ENCODE data around the gene ASS1. TPM values are rescaled to one million over a fixed set of nuclear protein-coding genes. Genes with fewer than 3 reads are reported as not detected.

The ASS1 gene
- total RNA-seq, 1 donor from 2014 or later: 109 TPM

- Histone ChIP-seq H3K9me3 (ENCODE audit: control insufficient read depth in 3 of 3, low read length in 3 of 3) (no peaks in the 10 kb centered on the region), H3K9ac (ENCODE audit: low read depth in 1 of 3, low read length in 3 of 3) (no peak overlapping the region), H3K4me1 (ENCODE audit: control insufficient read depth in 3 of 3, insufficient read depth in 3 of 3, low read length in 3 of 3) (no peaks in the 10 kb centered on the region), H3K4me3 (ENCODE audit: low read length in 3 of 3) (no peak overlapping the region), H3K27ac (ENCODE audit: low read depth, low read length) (no peak overlapping the region), H3K27me3 (ENCODE audit: control insufficient read depth in 3 of 3, insufficient read depth in 3 of 3, low read length in 3 of 3) (peaks cover 3 to 7% (median 4%) of the 10 kb centered on the region in 3 donors), H3K36me3 (ENCODE audit: control insufficient read depth in 3 of 3, insufficient read depth in 3 of 3, low read length in 3 of 3) (peaks cover 0 to 6% (median under 1%) of the 10 kb centered on the region in 3 donors)
Measured at GRCh38 chr9:130405657-130406257, 39.0 kb upstream of the ASS1 start.

DNA sequence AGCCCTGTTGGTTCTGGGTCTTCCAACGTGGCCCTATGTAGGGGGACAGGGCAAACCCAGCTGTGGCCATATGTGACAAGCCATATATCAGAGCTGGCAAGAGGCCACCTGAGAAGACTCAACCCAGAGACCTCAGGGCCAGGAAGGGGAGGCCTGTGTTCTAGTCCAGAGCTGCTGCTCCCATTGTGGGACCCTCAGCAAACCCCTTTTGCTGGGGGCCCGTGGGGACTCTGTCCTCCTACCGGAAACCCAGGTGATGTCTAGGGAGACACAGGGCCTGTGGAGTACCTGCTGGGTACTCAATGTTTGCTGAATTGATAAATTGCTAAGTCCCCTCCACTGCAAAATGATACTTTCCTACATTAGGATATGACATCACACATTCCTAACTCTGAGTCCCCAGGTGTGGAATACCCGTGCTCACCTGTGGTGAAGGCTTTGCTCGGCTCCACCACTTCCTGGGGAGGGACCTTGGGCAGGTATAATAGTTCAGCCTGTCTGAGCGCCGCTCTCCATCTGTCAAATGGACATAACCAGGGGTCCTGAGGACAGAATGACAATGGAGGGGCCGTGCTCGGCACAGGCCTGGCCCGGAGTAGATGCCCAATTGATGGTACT is 38.4 kb upstream of the ASS1 start:
- Histone ChIP-seq H3K27ac (ENCODE audit: low read depth, low read length) (no peak overlapping the region), H3K9me3 (ENCODE audit: control insufficient read depth in 3 of 3, low read length in 3 of 3) (no peaks in the 10 kb centered on the region), H3K4me3 (ENCODE audit: low read length in 3 of 3) (no peak overlapping the region), H3K27me3 (ENCODE audit: control insufficient read depth in 3 of 3, insufficient read depth in 3 of 3, low read length in 3 of 3) (peaks cover 3 to 7% (median 4%) of the 10 kb centered on the region in 3 donors), H3K9ac (ENCODE audit: low read depth in 1 of 3, low read length in 3 of 3) (no peak overlapping the region), H3K36me3 (ENCODE audit: control insufficient read depth in 3 of 3, insufficient read depth in 3 of 3, low read length in 3 of 3) (peaks cover 0 to 4% (median 0%) of the 10 kb centered on the region in 3 donors), H3K4me1 (ENCODE audit: control insufficient read depth in 3 of 3, insufficient read depth in 3 of 3, low read length in 3 of 3) (no peaks in the 10 kb centered on the region)

DNA sequence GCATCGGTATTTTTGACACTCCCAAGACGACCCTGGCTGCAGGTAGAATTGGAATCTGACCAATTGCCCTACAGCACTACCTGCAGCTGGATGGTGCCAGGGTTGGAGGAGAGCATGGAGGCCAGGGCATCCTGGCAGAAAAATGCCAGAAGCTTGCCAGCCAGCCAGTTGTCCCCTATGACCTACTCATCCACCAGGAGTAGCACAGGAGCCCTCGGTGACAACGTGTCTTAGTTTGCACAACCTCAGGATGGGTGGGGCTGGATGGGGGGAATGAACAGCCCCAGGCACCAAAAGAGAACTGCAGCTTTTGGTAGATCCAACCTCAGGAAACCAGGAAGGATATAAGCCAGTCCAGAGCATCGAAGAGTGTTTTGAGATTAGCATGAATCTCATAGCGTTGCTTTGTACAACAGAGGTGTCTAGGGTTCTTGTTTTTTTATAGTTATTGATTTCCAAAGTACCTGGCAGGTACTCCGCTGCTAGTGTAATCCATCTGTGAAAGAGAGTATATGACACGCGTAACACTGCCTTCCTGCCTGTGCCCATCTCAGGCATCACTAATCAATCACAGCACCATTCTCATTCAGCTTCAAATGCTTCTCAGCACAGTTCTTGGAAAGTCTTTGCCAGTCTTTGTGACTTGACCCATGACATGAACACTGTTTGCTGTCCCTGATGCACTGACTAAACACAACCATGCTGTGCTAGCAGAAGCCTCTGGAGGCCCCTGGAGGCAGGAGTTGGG is 36.7 kb upstream of the ASS1 start:
- no peak overlapping the region for H3K27ac ChIP-seq (ENCODE audit: low read depth, low read length)
- peaks cover 0 to 5% (median 0%) of the 10 kb centered on the region in 3 donors for H3K36me3 ChIP-seq (ENCODE audit: control insufficient read depth in 3 of 3, insufficient read depth in 3 of 3, low read length in 3 of 3)
- no peaks in the 10 kb centered on the region for H3K9me3 ChIP-seq (ENCODE audit: control insufficient read depth in 3 of 3, low read length in 3 of 3)
- no peak overlapping the region for H3K9ac ChIP-seq (ENCODE audit: low read depth in 1 of 3, low read length in 3 of 3)
- no peaks in the 10 kb centered on the region for H3K4me1 ChIP-seq (ENCODE audit: control insufficient read depth in 3 of 3, insufficient read depth in 3 of 3, low read length in 3 of 3)
- no peak overlapping the region for H3K4me3 ChIP-seq (ENCODE audit: low read length in 3 of 3)
- H3K27me3 ChIP-seq (ENCODE audit: control insufficient read depth in 3 of 3, insufficient read depth in 3 of 3, low read length in 3 of 3): peaks cover 0 to 7% (median 0%) of the 10 kb centered on the region in 3 donors

- H3K9me3 ChIP-seq (ENCODE audit: control insufficient read depth in 3 of 3, low read length in 3 of 3): no peaks in the 10 kb centered on the region
- no peak overlapping the region for H3K4me3 ChIP-seq (ENCODE audit: low read length in 3 of 3)
- H3K9ac ChIP-seq (ENCODE audit: low read depth in 1 of 3, low read length in 3 of 3): no peak overlapping the region
- H3K36me3 ChIP-seq (ENCODE audit: control insufficient read depth in 3 of 3, insufficient read depth in 3 of 3, low read length in 3 of 3): peaks cover 0 to 9% (median 0%) of the 10 kb centered on the region in 3 donors
- H3K4me1 ChIP-seq (ENCODE audit: control insufficient read depth in 3 of 3, insufficient read depth in 3 of 3, low read length in 3 of 3): no peaks in the 10 kb centered on the region
- H3K27me3 ChIP-seq (ENCODE audit: control insufficient read depth in 3 of 3, insufficient read depth in 3 of 3, low read length in 3 of 3): peaks cover 0 to 7% (median 0%) of the 10 kb centered on the region in 3 donors
- no peak overlapping the region for H3K27ac ChIP-seq (ENCODE audit: low read depth, low read length)
Measured at GRCh38 chr9:130408669-130409068, 36.1 kb upstream of the ASS1 start.

DNA sequence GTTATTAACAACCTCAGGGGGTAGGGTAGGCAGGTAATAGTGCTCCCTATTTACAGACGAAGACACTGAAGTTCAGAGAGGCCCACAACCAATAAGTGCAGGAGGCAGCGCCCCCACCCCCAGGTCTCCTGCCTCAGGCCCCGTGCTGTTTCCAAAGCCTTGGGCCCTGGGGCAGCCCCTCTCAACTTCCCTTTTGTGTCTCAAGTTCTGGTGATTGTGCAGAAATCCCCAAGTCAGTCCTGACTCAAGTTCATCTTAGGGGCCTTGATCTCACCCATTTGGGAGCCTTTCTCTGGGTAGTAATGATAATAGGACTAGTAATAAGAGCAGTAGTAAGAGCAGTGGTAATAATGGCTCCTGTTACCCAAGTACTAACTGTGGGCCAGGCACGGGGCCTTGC is 35.5 kb upstream of the ASS1 start:
- Histone ChIP-seq H3K9ac (ENCODE audit: low read depth in 1 of 3, low read length in 3 of 3) (no peak overlapping the region), H3K27me3 (ENCODE audit: control insufficient read depth in 3 of 3, insufficient read depth in 3 of 3, low read length in 3 of 3) (peaks cover 0 to 7% (median 0%) of the 10 kb centered on the region in 3 donors), H3K4me1 (ENCODE audit: control insufficient read depth in 3 of 3, insufficient read depth in 3 of 3, low read length in 3 of 3) (no peaks in the 10 kb centered on the region), H3K9me3 (ENCODE audit: control insufficient read depth in 3 of 3, low read length in 3 of 3) (no peaks in the 10 kb centered on the region), H3K36me3 (ENCODE audit: control insufficient read depth in 3 of 3, insufficient read depth in 3 of 3, low read length in 3 of 3) (peaks cover 0 to 9% (median 0%) of the 10 kb centered on the region in 3 donors), H3K4me3 (ENCODE audit: low read length in 3 of 3) (no peak overlapping the region), H3K27ac (ENCODE audit: low read depth, low read length) (no peak overlapping the region)

GRCh38 chr9:130410443-130410842 is 34.3 kb upstream of the ASS1 start:
- Histone ChIP-seq H3K9ac (ENCODE audit: low read depth in 1 of 3, low read length in 3 of 3) (peak overlapping the region in 1 of 3 donors; percentile 25), H3K27ac (ENCODE audit: low read depth, low read length) (no peak overlapping the region), H3K4me1 (ENCODE audit: control insufficient read depth in 3 of 3, insufficient read depth in 3 of 3, low read length in 3 of 3) (no peaks in the 10 kb centered on the region), H3K36me3 (ENCODE audit: control insufficient read depth in 3 of 3, insufficient read depth in 3 of 3, low read length in 3 of 3) (peaks cover 0 to 5% (median 0%) of the 10 kb centered on the region in 3 donors), H3K4me3 (ENCODE audit: low read length in 3 of 3) (no peak overlapping the region), H3K9me3 (ENCODE audit: control insufficient read depth in 3 of 3, low read length in 3 of 3) (no peaks in the 10 kb centered on the region), H3K27me3 (ENCODE audit: control insufficient read depth in 3 of 3, insufficient read depth in 3 of 3, low read length in 3 of 3) (peaks cover 0 to 4% (median 0%) of the 10 kb centered on the region in 3 donors)

GRCh38 chr9:130411566-130411915 is 33.2 kb upstream of the ASS1 start:
- Histone ChIP-seq H3K9ac (ENCODE audit: low read depth in 1 of 3, low read length in 3 of 3) (no peak overlapping the region), H3K9me3 (ENCODE audit: control insufficient read depth in 3 of 3, low read length in 3 of 3) (no peaks in the 10 kb centered on the region), H3K27ac (ENCODE audit: low read depth, low read length) (no peak overlapping the region), H3K36me3 (ENCODE audit: control insufficient read depth in 3 of 3, insufficient read depth in 3 of 3, low read length in 3 of 3) (peaks cover 0 to 5% (median 0%) of the 10 kb centered on the region in 3 donors), H3K27me3 (ENCODE audit: control insufficient read depth in 3 of 3, insufficient read depth in 3 of 3, low read length in 3 of 3) (peaks cover 0 to 4% (median 1%) of the 10 kb centered on the region in 3 donors), H3K4me1 (ENCODE audit: control insufficient read depth in 3 of 3, insufficient read depth in 3 of 3, low read length in 3 of 3) (no peaks in the 10 kb centered on the region), H3K4me3 (ENCODE audit: low read length in 3 of 3) (no peak overlapping the region)

DNA sequence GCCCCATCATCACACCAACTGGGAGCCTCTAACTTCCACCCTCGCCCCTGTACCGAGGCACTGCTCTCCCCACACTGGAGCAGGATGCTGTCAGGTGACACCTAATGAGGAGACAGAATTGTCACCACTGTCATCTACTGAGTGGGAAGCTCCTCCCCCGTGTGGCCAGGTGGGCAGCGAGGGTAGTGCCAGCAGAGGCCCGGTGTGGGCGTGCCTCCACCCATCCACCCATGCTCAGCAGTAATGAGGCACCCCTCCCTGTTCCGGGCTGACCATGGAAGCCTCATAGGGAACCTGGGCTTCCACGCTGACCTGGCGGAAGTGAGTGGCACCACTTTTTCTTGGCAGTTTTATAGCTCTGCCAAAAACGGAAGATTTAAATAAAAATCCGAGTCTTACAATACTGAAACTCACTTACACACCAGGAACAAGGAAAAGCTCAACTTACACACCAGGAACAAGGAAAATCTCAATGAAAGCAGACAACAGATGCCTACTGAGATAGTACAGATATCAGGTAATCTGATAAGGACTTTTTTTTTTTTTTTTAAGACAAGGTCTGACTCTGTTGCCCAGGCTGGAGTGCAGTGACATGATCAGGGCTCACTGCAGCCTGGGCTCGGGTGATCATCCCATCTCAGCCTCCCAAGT is 30.6 kb upstream of the ASS1 start:
- Histone ChIP-seq H3K9ac (ENCODE audit: low read depth in 1 of 3, low read length in 3 of 3) (no peak overlapping the region), H3K27ac (ENCODE audit: low read depth, low read length) (no peak overlapping the region), H3K9me3 (ENCODE audit: control insufficient read depth in 3 of 3, low read length in 3 of 3) (no peaks in the 10 kb centered on the region), H3K4me3 (ENCODE audit: low read length in 3 of 3) (no peak overlapping the region), H3K27me3 (ENCODE audit: control insufficient read depth in 3 of 3, insufficient read depth in 3 of 3, low read length in 3 of 3) (peaks cover 0 to 8% (median 2%) of the 10 kb centered on the region in 3 donors), H3K36me3 (ENCODE audit: control insufficient read depth in 3 of 3, insufficient read depth in 3 of 3, low read length in 3 of 3) (peaks cover 0 to 5% (median 0%) of the 10 kb centered on the region in 3 donors), H3K4me1 (ENCODE audit: control insufficient read depth in 3 of 3, insufficient read depth in 3 of 3, low read length in 3 of 3) (no peaks in the 10 kb centered on the region)

GRCh38 chr9:130414910-130415746 is 29.6 kb upstream of the ASS1 start:
- peaks cover 0 to 5% (median 0%) of the 10 kb centered on the region in 3 donors for H3K36me3 ChIP-seq (ENCODE audit: control insufficient read depth in 3 of 3, insufficient read depth in 3 of 3, low read length in 3 of 3)
- H3K27ac ChIP-seq (ENCODE audit: low read depth, low read length): no peak overlapping the region

More at GRCh38 chr9:130414910-130415746, 29.6 kb upstream of the ASS1 start:
- peaks cover 0 to 5% (median 2%) of the 10 kb centered on the region in 3 donors for H3K27me3 ChIP-seq (ENCODE audit: control insufficient read depth in 3 of 3, insufficient read depth in 3 of 3, low read length in 3 of 3)
- H3K9me3 ChIP-seq (ENCODE audit: control insufficient read depth in 3 of 3, low read length in 3 of 3): no peaks in the 10 kb centered on the region
- no peak overlapping the region for H3K4me3 ChIP-seq (ENCODE audit: low read length in 3 of 3)
- H3K4me1 ChIP-seq (ENCODE audit: control insufficient read depth in 3 of 3, insufficient read depth in 3 of 3, low read length in 3 of 3): no peaks in the 10 kb centered on the region
- H3K9ac ChIP-seq (ENCODE audit: low read depth in 1 of 3, low read length in 3 of 3): no peak overlapping the region
